Gastroesophageal sphincter (tissue), 4 donors: Measurements from ENCODE around the gene ZNF362. TPM values are rescaled to one million over a fixed set of nuclear protein-coding genes. Genes with fewer than 3 reads are reported as not detected.
A peak's percentile ranks its signal among the peaks of the same experiment; 100 is the strongest.

Experiments
- ATAC-seq: fragments of 150-250 bp; one replicate; pipeline ENCODE4 v1.9.1; 2016; ENCODE audit warnings: mild to moderate bottlenecking, moderate library complexity
- H3K27ac ChIP-seq, 4 donors: fragments of 200-600 bp; sonication (generic) in 3 of 4; 1 replicate in 3 of 4; 2 replicates in 1 of 4; pipeline ENCODE4 v1.5.1; 2016 to 2019
- H3K27me3 ChIP-seq: fragments of 200-600 bp; sonication (generic); one replicate; pipeline ENCODE4 v1.5.1; 2019
- H3K36me3 ChIP-seq, 2 donors: fragments of 200-600 bp; sonication (generic); one replicate each; pipeline ENCODE4 v1.5.1; 2019; ENCODE audit warnings: control low read depth in 1 of 2
- H3K4me1 ChIP-seq, 3 donors: fragments of 200-600 bp; sonication (generic); 1 replicate in 2 of 3; 2 replicates in 1 of 3; pipeline ENCODE4 v1.5.1; 2016 to 2019; ENCODE audit warnings: control low read depth in 2 of 3
- H3K4me3 ChIP-seq, 2 donors: fragments of 200-600 bp; sonication (generic); one replicate each; pipeline ENCODE4 v1.5.1; 2019; ENCODE audit warnings: mild to moderate bottlenecking in 1 of 2, moderate library complexity in 1 of 2
- H3K9me3 ChIP-seq, 3 donors: fragments of 200-600 bp; sonication (generic); one replicate each; pipeline ENCODE4 v1.5.1; 2017 to 2019; ENCODE audit warnings: control low read depth in 2 of 3
- EP300 ChIP-seq: sonication (generic); formaldehyde crosslinking; IDR thresholded peaks from one replicate; pipeline ENCODE4 v1.6.1; 2017; ENCODE audit warnings: antibody characterized with exemption, mild to moderate bottlenecking
- POLR2A ChIP-seq, 2 donors: fragments of 450-650 bp; IDR thresholded peaks; one replicate each; pipeline ENCODE4 v1.6.1; 2017; ENCODE audit warnings: antibody characterized with exemption in 2 of 2, mild to moderate bottlenecking in 2 of 2, moderate library complexity in 1 of 2
- POLR2AphosphoS5 ChIP-seq: sonication (generic); formaldehyde crosslinking; IDR thresholded peaks from one replicate; pipeline ENCODE4 v1.6.1; 2017; ENCODE audit warnings: antibody characterized with exemption
- WGBS, 2 donors: methylation state at CpG; one replicate each; pipeline ENCODE4 v1.1.5; 2018; ENCODE audit warnings: low coverage in 1 of 2; 5-methylcytosine and 5-hydroxymethylcytosine counted together
- total RNA-seq, 4 donors: library from RNA; depleted of rRNA; stranded (reverse); fragments of >200 nt; gene quantifications; one replicate each; pipeline ENCODE4 v1.1.0, GENCODE V29; 2016
- TF ChIP-seq, protein P1 (sequence below), 4 experiments: fragments of 200-600 bp in 2 of 4; fragments of 450-650 bp in 2 of 4; sonication (generic) in 1 of 4; IDR thresholded peaks; one replicate each; pipeline ENCODE4 v1.5.1; 2017 to 2019; ENCODE audit warnings: antibody characterized with exemption in 4 of 4, mild to moderate bottlenecking in 2 of 4, moderate library complexity in 2 of 4

The ZNF362 gene
- total RNA-seq, 4 donors from 2014 or later, result 14.6 to 29.2 (median 24.1) TPM

GRCh38 chr1:33268457-33268856 is 12.2 kb downstream of the ZNF362 start:
- H3K4me1 ChIP-seq, result peaks cover 0 to 83% (median 33%) of the 10 kb centered on the region in 3 donors
- no peaks in the 10 kb centered on the region for H3K9me3 ChIP-seq
- no peak overlapping the region for H3K4me3 ChIP-seq
- peaks cover 0 to 20% of the 10 kb centered on the region in 2 donors for H3K36me3 ChIP-seq
- peak overlapping the region in 3 of 4 donors; percentile 62 to 70 (median 63) for H3K27ac ChIP-seq
- H3K27me3 ChIP-seq, result no peaks in the 10 kb centered on the region
- TF ChIP-seq EP300, result no peak
- no peak for TF ChIP-seq POLR2A (IDR thresholded peaks at IDR 0.05)
- TF ChIP-seq POLR2AphosphoS5, result no peak
- TF ChIP-seq, protein P1, sequence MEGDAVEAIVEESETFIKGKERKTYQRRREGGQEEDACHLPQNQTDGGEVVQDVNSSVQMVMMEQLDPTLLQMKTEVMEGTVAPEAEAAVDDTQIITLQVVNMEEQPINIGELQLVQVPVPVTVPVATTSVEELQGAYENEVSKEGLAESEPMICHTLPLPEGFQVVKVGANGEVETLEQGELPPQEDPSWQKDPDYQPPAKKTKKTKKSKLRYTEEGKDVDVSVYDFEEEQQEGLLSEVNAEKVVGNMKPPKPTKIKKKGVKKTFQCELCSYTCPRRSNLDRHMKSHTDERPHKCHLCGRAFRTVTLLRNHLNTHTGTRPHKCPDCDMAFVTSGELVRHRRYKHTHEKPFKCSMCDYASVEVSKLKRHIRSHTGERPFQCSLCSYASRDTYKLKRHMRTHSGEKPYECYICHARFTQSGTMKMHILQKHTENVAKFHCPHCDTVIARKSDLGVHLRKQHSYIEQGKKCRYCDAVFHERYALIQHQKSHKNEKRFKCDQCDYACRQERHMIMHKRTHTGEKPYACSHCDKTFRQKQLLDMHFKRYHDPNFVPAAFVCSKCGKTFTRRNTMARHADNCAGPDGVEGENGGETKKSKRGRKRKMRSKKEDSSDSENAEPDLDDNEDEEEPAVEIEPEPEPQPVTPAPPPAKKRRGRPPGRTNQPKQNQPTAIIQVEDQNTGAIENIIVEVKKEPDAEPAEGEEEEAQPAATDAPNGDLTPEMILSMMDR (IDR thresholded peaks at IDR 0.05), result no peak
- ATAC-seq, result no peak
- 60 to 100% methylated on average over 1 to 2 of the region's 2 CpGs for WGBS, 2 donors

GRCh38 chr1:33268927-33269610 is 12.8 kb downstream of the ZNF362 start:
- TF ChIP-seq, protein P1 (IDR thresholded peaks at IDR 0.05), result no peak
- TF ChIP-seq POLR2AphosphoS5, result no peak
- TF ChIP-seq EP300, result no peak
- TF ChIP-seq POLR2A (IDR thresholded peaks at IDR 0.05), result no peak
- H3K27ac ChIP-seq, result peak overlapping the region in 3 of 4 donors; percentile 62 to 70 (median 63)
- no peaks in the 10 kb centered on the region for H3K27me3 ChIP-seq
- peak; percentile 58 for ATAC-seq
- peaks cover 0 to 20% of the 10 kb centered on the region in 2 donors for H3K36me3 ChIP-seq
- no peak overlapping the region for H3K4me3 ChIP-seq
- 46 to 66% methylated on average over 4 to 5 of the region's 5 CpGs for WGBS, 2 donors
- peaks cover 0 to 77% (median 29%) of the 10 kb centered on the region in 3 donors for H3K4me1 ChIP-seq
- no peaks in the 10 kb centered on the region for H3K9me3 ChIP-seq

DNA sequence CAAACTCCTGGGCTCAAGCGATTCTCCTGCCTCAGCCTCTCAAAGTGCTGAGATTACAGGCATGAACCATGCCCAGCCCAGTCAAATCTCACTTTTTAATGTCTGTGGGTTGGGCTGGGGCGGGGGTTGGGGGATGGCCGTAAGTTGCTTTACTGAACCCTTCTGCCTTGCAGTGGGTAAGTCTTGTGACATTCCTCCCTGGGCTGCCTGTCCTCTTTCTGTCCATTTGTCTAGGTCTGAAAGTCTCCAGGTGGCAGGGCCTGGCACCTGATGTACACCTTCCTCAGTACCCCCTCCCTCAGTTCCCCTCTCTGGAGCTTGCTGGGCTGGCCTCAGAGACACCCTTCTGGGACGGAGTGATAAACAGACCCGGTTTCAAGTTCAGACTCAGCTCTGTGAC is 13.3 kb downstream of the ZNF362 start:
- WGBS, 2 donors, result 60 to 80% methylated on average over 1 of the region's 5 CpGs
- Histone ChIP-seq H3K4me3 (no peak overlapping the region), H3K36me3 (peaks cover 0 to 20% of the 10 kb centered on the region in 2 donors), H3K9me3 (no peaks in the 10 kb centered on the region), H3K4me1 (peaks cover 0 to 71% (median 28%) of the 10 kb centered on the region in 3 donors), H3K27me3 (no peaks in the 10 kb centered on the region), H3K27ac (peak overlapping the region in 3 of 4 donors; percentile 49 to 70 (median 62))
- peak; percentile 7 for ATAC-seq
- no peak for TF ChIP-seq EP300
- TF ChIP-seq POLR2A (IDR thresholded peaks at IDR 0.05), result no peak
- TF ChIP-seq, protein P1 (IDR thresholded peaks at IDR 0.05), result no peak
- TF ChIP-seq POLR2AphosphoS5, result no peak

GRCh38 chr1:33270379-33270778 is 14.1 kb downstream of the ZNF362 start:
- Histone ChIP-seq H3K36me3 (peaks cover 0 to 25% of the 10 kb centered on the region in 2 donors), H3K4me1 (peaks cover 0 to 64% (median 26%) of the 10 kb centered on the region in 3 donors), H3K9me3 (no peaks in the 10 kb centered on the region), H3K27ac (no peak overlapping the region), H3K27me3 (no peaks in the 10 kb centered on the region), H3K4me3 (no peak overlapping the region)
- no peak for TF ChIP-seq EP300
- TF ChIP-seq, protein P1 (IDR thresholded peaks at IDR 0.05), result no peak
- no peak for TF ChIP-seq POLR2A (IDR thresholded peaks at IDR 0.05)
- TF ChIP-seq POLR2AphosphoS5, result no peak
- no peak for ATAC-seq
- WGBS, 2 donors, result 80 to 87% methylated on average over 3 of the region's 5 CpGs
